COLO668 (cell line): ENCODE results near the gene RREB1.
A peak's percentile ranks its signal among the peaks of the same experiment; 100 is the strongest.

ENCODE experiments used
- DNase-seq: peaks from one replicate; lab custom pipeline; 2025; ENCODE audit not compliant: unreplicated experiment; lab: John Stamatoyannopoulos, UW

RREB1 gene

DNA sequence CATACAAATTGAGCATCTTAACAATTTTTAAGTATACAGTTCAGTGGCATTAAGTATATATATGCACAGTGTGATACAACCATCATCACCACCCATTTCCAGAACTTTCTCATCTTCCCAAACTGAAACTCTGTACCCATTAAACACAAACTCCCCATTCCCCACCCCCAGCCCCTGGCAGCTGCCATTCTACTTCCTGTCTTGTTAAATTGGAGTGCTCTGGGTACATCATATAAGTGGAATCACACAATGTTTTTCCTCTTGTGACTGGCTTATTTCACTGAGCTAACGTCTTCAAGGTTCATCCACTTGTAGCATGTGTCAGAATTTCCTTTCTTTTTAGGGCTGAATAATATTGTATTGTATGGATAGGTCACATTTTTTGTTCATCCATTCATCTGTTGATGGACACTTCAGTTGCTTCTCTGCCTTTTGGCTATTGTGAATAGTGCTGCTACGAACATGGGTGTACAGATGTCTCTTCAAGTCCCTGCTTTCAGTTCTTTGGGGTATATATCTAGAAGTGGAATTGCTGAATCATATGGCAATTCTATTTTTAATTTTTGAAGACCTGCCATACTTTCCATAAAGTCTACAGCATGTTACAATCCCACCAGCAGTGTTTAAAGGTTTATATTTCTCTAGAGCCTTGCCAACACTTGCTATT lies 19.6 kb upstream of the RREB1 start:
- DNase-seq: no peak

DNA sequence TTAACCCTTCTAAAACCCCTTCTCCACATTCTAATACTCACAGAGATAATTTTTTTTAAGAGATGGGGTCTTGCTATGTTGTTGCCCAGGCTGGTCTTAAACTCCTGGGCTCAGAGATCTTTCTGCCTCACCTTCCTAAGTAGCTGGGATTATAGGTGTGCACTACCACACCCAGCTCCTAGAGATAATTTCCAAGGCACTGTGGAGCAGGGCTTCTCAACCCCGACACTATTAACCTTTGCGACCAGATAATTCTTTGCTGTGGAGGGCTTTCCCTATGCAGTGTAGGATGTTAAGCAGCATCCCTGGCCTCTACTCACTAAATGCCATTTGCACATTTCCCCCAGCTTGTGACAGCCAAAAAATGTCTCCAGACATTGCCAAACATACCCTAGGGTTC lies 8.8 kb upstream of the RREB1 start:
- no peak for DNase-seq

GRCh38 chr6:7100072-7100752 lies 7.5 kb upstream of the RREB1 start:
- DNase-seq: no peak

DNA sequence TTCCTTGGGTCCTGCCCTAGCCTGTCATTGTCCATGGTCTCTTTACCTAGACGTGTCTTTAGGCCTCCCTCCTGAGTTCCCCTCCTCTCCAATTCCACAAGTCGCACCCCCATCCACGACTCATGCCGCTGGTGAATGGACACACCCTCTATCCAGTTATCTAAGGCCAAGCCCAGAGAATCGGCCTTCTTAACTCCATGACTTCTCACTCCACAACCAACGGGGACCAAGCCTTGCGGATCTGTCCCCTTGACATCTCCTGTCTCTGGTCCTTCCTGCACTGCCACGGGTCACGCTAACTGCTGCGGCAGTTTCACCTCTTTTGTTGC lies 7.0 kb upstream of the RREB1 start:
- DNase-seq: no peak

DNA sequence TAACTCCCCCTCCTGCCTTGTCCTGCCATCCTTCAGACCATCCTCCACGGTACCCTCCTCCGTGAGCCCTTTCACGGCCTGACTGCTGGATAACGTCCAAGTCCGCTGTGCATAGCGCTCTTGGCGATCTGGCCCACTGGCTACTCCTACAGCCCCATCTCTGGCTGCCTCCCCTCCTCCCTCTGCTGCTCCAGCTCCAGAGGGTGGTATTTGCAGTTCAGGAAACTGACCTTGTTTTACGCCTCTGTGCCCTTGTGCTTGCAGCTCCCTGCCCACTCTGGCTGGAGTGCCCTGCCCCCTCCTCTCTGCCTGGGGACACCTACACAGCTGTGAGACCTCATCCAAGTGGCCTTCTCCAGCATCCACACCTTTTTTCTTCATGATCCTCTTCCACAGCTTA lies 6.5 kb upstream of the RREB1 start:
- no peak for DNase-seq

DNA sequence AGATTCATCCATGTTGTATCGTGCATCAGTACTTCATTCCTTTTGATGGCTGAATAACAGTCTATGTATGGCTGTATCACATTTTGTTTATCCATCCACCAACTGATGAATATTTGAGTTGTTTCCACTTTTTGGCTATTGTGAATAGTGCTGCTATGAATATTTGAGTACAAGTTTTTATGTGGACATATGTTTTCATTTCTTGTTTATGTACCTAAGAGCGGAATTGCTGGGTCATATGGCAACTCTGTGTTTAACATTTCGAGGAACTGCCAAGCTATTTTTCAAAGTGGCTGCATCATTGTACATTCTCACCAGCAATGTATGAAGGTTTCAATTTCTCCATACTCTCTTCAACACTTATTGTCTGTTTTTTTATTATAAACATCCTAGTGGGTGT lies 3.0 kb upstream of the RREB1 start:
- no peak for DNase-seq

DNA sequence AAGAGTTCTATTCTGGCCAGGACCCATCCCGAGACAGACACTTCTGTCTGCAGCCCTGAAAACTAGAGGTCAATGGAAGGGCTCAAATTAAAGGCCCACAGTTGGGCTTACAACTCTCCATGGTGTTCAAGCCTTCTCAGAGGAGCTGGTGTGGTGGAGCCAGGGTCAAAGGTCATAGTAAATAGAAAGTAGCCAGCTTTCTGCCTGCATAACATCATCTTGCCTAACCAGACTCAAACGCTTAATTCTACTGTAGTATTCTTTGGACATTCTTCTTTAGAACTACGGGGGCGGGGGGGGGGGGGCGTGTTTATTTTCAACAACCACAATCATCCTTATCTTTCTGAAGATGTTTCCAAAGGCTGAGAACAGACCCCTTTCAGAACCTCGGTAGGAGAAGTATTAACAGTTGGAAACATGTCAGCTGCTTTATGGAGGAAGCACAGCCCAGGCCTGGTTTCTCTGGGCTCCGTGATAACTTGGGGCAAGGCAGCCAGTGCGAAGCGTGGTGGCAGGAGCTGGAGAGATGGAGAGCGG lies 1.5 kb upstream of the RREB1 start:
- DNase-seq: no peak

- DNase-seq: peak; percentile 48
These were observed 796 bp upstream of the RREB1 start for GRCh38 chr6:7106752-7107577.

GRCh38 chr6:7108196-7108963 lies 619 bp downstream of the RREB1 start:
- peak; percentile 51 for DNase-seq

- DNase-seq: peak; percentile 51
These were observed 1.4 kb downstream of the RREB1 start for GRCh38 chr6:7108964-7109836.

- no peak for DNase-seq
These were observed 2.5 kb downstream of the RREB1 start for GRCh38 chr6:7110092-7110792.

- DNase-seq: no peak
These were observed 3.4 kb downstream of the RREB1 start for GRCh38 chr6:7111095-7111690.

- DNase-seq: no peak
These were observed 4.4 kb downstream of the RREB1 start for GRCh38 chr6:7112171-7112570.

- peak; percentile 21 for DNase-seq
These were observed 5.1 kb downstream of the RREB1 start for GRCh38 chr6:7112741-7113313.

DNA sequence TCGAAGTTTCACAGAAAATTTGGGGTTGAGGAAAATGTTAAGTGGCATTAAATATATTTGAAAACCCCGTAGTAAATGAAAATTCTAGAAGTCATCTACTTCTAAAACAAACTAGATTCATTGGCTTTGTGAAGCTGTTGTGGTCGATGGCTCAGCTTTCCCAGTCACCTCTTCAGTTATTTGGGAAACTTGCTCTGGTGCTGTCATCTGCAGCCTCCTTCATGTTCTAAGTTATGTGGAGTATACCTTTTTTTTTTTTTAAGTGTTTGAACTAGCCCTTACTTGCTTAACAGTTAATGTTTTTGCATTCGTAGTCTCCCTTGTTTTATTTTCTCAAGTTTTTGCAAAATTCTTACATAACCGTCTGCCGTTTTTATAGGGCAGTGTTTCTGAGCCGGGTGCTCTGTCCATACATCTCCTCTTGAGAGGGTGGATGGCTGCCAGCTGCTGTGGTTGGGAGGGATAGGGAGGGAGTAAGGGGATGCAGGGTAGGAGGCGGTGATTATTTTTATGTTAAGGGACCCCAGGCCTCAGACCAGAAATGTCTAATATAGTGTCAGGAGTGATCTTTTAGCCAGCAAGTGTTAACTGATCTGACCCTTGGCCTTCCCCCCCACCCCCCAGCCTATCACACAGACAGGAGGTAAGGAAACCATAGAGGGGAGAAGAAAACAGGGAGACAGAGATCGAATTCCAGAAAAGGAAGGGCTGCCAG lies 7.1 kb downstream of the RREB1 start:
- DNase-seq: no peak

- no peak for DNase-seq
These were observed 7.9 kb downstream of the RREB1 start for GRCh38 chr6:7115543-7116231.

GRCh38 chr6:7119272-7119801 lies 11.6 kb downstream of the RREB1 start:
- no peak for DNase-seq
